PC-3 (cell line): ENCODE data around the gene MSGN1. TPM values are rescaled to one million over a fixed set of nuclear protein-coding genes. Genes with fewer than 3 reads are reported as not detected.

ENCODE experiments used
- ATAC-seq: fragments of 200-7000 bp; cut with Tn5 transposase; 2 replicates; pipeline ENCODE4 v1.9.1; 2020; ENCODE audit warnings: mild to moderate bottlenecking, moderate library complexity
- BruUV-seq: library from RNA; stranded (reverse); fragments of 400-500 nt; replicated peaks from 2 replicates; lab custom pipeline; 2021; lab: Mats Ljungman, UMichigan
- CTCF ChIA-PET: fragments of 300-600 bp; sonication (Branson Sonifier 250); formaldehyde crosslinking; loops from one replicate; lab custom pipeline; 2022; ENCODE audit warnings: antibody characterized with exemption; lab: Charles Lee
- POLR2A ChIA-PET: fragments of 300-600 bp; sonication (Branson Sonifier 250); formaldehyde crosslinking; loops from one replicate; lab custom pipeline; 2022; ENCODE audit warnings: antibody characterized with exemption; ENCODE audit not compliant: unreplicated experiment; lab: Charles Lee
- DNase-seq: peaks from one replicate; pipeline ENCODE4 v3.0.0-alpha.2; 2015
- H2AFZ ChIP-seq: fragments of 300-600 bp; sonication (generic); 2 replicates; pipeline ENCODE4 v1.6.0; 2016; ENCODE audit warnings: antibody characterized with exemption, low read length
- H3F3A ChIP-seq: fragments of 300-600 bp; sonication (generic); one replicate; pipeline ENCODE4 v1.6.0; 2017; ENCODE audit warnings: antibody characterized with exemption, low read length, control low read depth, mild to moderate bottlenecking; ENCODE audit not compliant: unreplicated experiment
- H3K27ac ChIP-seq: fragments of 300-600 bp; sonication (generic); 2 replicates; pipeline ENCODE4 v1.5.1; 2016; ENCODE audit warnings: mild to moderate bottlenecking, low read length
- H3K27me3 ChIP-seq: fragments of 300-600 bp; sonication (generic); 2 replicates; pipeline ENCODE4 v1.6.1; 2016; ENCODE audit warnings: low read length, mixed read lengths
- H3K36me3 ChIP-seq: fragments of 300-600 bp; sonication (generic); 2 replicates; pipeline ENCODE4 v1.6.1; 2016; ENCODE audit warnings: low read depth, mixed run types, low read length, mixed read lengths
- H3K4me1 ChIP-seq: fragments of 300-600 bp; sonication (generic); 2 replicates; pipeline ENCODE4 v1.5.1; 2016; ENCODE audit warnings: low read length; ENCODE audit not compliant: insufficient read depth
- H3K4me2 ChIP-seq: fragments of 300-600 bp; sonication (generic); 2 replicates; pipeline ENCODE4 v1.6.0; 2016; ENCODE audit warnings: low read length
- H3K4me3 ChIP-seq: fragments of 300-600 bp; sonication (generic); 2 replicates; pipeline ENCODE4 v1.5.1; 2016; ENCODE audit warnings: mild to moderate bottlenecking, low read length, mixed read lengths
- H3K79me2 ChIP-seq: fragments of 300-600 bp; sonication (generic); 2 replicates; pipeline ENCODE4 v1.6.1; 2017; ENCODE audit warnings: low read length, mixed read lengths
- H3K9ac ChIP-seq: fragments of 300-600 bp; sonication (generic); 2 replicates; pipeline ENCODE4 v1.6.0; 2016; ENCODE audit warnings: mild to moderate bottlenecking, low read length
- H3K9me2 ChIP-seq: fragments of 300-600 bp; sonication (generic); replicated peaks from 2 replicates; pipeline ENCODE4 v1.6.1; 2016; ENCODE audit warnings: mixed run types, low read length, mixed read lengths
- H3K9me3 ChIP-seq: fragments of 300-600 bp; sonication (generic); 2 replicates; pipeline ENCODE4 v1.6.1; 2016; ENCODE audit warnings: low read length, mixed read lengths
- H4K20me1 ChIP-seq: fragments of 300-600 bp; sonication (generic); 2 replicates; pipeline ENCODE4 v1.6.1; 2016; ENCODE audit warnings: low read length, mixed read lengths
- CTCF ChIP-seq: fragments of 300-600 bp; sonication (generic); conservative IDR thresholded peaks from 2 replicates; pipeline ENCODE4 v1.5.1; 2017; ENCODE audit warnings: antibody characterized with exemption, low read depth, mild to moderate bottlenecking, low read length
- EZH2 ChIP-seq: fragments of 300-600 bp; sonication (generic); IDR thresholded peaks from one replicate; pipeline ENCODE4 v1.6.1; 2017; ENCODE audit warnings: antibody characterized with exemption, mild to moderate bottlenecking, low read length; ENCODE audit not compliant: unreplicated experiment
- EZH2phosphoT487 ChIP-seq: fragments of 300-600 bp; sonication (generic); IDR thresholded peaks from 2 replicates; pipeline ENCODE4 v1.6.1; 2018; ENCODE audit warnings: mild to moderate bottlenecking, antibody characterized with exemption, low read length, borderline replicate concordance
- intact Hi-C: fragments of 100-400 bp; cut with micrococcal nuclease; formaldehyde crosslinking; loops from 2 replicates; pipeline ENCODE4 v1.9.0; 2023
- total RNA-seq: library from RNA; depleted of rRNA; stranded (reverse); fragments of >200 nt; gene quantifications from 2 replicates; pipeline ENCODE4 v1.2.3, GENCODE V29; 2014

MSGN1 gene
- total RNA-seq, 1 experiment from 2014 or later = not detected

- Histone ChIP-seq H3K4me3 (no peak overlapping the region), H3F3A (no peaks in the 10 kb centered on the region), H3K79me2 (no peaks in the 10 kb centered on the region), H3K27me3 (peaks cover 26% of the 10 kb centered on the region; the same call in 1 of the 2 replicates), H3K9me3 (no peaks in the 10 kb centered on the region), H3K9ac (no peak overlapping the region), H3K4me1 (no peaks in the 10 kb centered on the region), H3K9me2 (no peaks in the 10 kb centered on the region), H3K4me2 (no peak overlapping the region), H2AFZ (no peak overlapping the region), H3K36me3 (no peaks in the 10 kb centered on the region), H3K27ac (no peak overlapping the region), H4K20me1 (no peaks in the 10 kb centered on the region)
- no peak for TF ChIP-seq CTCF
- BruUV-seq = no TSS peak
- ATAC-seq = no peak
- intact Hi-C loops = no loop called here
- ChIA-PET CTCF (no interaction called here), POLR2A (no interaction called here)
- DNase-seq = no peak
Observed at GRCh38 chr2:17790536-17790935, 25.7 kb upstream of the MSGN1 start.

DNA sequence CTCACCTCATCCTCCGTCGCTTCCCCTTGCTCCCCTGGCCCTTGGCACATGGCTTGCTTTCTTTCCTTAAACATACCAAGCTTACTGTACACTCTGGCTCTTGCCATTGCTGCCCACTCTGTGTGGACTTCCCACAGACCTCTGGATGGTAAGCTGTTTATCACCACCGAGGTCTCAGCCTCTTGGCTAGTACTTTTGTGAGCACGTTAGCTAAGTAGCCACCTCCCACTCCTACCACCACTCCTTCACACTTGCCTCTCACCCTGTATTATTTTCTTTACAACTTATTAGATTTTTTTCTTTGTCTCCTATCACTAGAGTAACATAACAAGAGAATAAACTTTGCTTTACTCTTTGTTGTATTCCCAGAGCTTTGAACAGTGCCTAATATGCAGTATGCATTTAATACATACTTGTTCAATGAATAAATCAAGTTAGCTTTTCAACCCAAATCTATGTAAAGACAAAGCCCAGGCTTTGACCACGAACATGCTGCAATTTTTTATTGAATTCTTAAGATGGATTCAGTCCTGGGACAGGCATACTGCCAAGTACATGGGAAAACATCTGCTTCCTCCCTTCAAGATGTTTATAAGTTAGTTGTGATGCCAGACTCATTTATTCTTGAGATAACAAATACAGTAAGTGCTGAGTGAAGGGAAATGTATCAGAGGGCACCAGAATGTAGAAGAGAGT is 25.0 kb upstream of the MSGN1 start:
- Histone ChIP-seq H3K79me2 (no peaks in the 10 kb centered on the region), H3K9me3 (no peaks in the 10 kb centered on the region), H3K9me2 (no peaks in the 10 kb centered on the region), H3K27me3 (peaks cover 31% of the 10 kb centered on the region; the same call in 1 of the 2 replicates), H3K36me3 (no peaks in the 10 kb centered on the region), H3K9ac (no peak overlapping the region), H3F3A (no peaks in the 10 kb centered on the region), H3K27ac (no peak overlapping the region), H4K20me1 (no peaks in the 10 kb centered on the region), H3K4me2 (no peak overlapping the region), H3K4me1 (no peaks in the 10 kb centered on the region), H2AFZ (no peak overlapping the region), H3K4me3 (no peak overlapping the region)
- no peak for DNase-seq
- CTCF ChIA-PET = no interaction called here
- no TSS peak for BruUV-seq
- intact Hi-C loops = no loop called here
- POLR2A ChIA-PET = no interaction called here
- TF ChIP-seq EZH2 (no peak), CTCF (no peak), EZH2phosphoT487 (no peak)
- ATAC-seq = no peak

GRCh38 chr2:17791817-17792130 is 24.5 kb upstream of the MSGN1 start:
- no peak overlapping the region for H3K27ac ChIP-seq
- H3K9me2 ChIP-seq = no peaks in the 10 kb centered on the region
- ATAC-seq = no peak
- no peaks in the 10 kb centered on the region for H3K4me1 ChIP-seq
- ChIA-PET POLR2A (no interaction called here), CTCF (no interaction called here)
- H4K20me1 ChIP-seq = no peaks in the 10 kb centered on the region
- no peaks in the 10 kb centered on the region for H3K79me2 ChIP-seq
- H3K4me2 ChIP-seq = no peak overlapping the region
- TF ChIP-seq CTCF (no peak), EZH2phosphoT487 (no peak), EZH2 (no peak)
- no TSS peak for BruUV-seq
- no peak for DNase-seq
- H3K36me3 ChIP-seq = no peaks in the 10 kb centered on the region
- no peak overlapping the region for H3K4me3 ChIP-seq
- no peak overlapping the region for H2AFZ ChIP-seq
- no peaks in the 10 kb centered on the region for H3K9me3 ChIP-seq
- H3K27me3 ChIP-seq = peaks cover 34% of the 10 kb centered on the region; the same call in 1 of the 2 replicates
- H3K9ac ChIP-seq = no peak overlapping the region
- H3F3A ChIP-seq = no peaks in the 10 kb centered on the region
- intact Hi-C loops = no loop called here
